HG03342 (cell line): ENCODE data around the gene SSR1.
"Not testable (repeated sequence)": the region's sequence is repeated elsewhere in the genome, so short reads cannot be mapped to it uniquely, and the experiment has no call there.

Source experiments
- ATAC-seq: cut with Tn5 transposase; IDR thresholded peaks from one replicate; pipeline ENCODE4 v1.9.1; 2021; ENCODE audit warnings: mild to moderate bottlenecking, moderate library complexity; ENCODE audit not compliant: unreplicated experiment

The SSR1 gene

GRCh38 chr6:7312616-7313504, at the start of gene SSR1:
Gene SSR1 (minus strand): TSS chr6:7313199. CDS start chr6:7313120, 79 bp downstream.
- ATAC-seq = peak; percentile 99

GRCh38 chr6:7351916-7352315, 38.9 kb upstream of the SSR1 start:
- not testable (repeated sequence) for ATAC-seq

- not testable (repeated sequence) for ATAC-seq
These were observed 37.6 kb upstream of the SSR1 start for GRCh38 chr6:7350591-7350990.

- not testable (repeated sequence) for ATAC-seq
These were observed 34.6 kb upstream of the SSR1 start for GRCh38 chr6:7347551-7347997.

GRCh38 chr6:7344773-7345450, 31.9 kb upstream of the SSR1 start:
- ATAC-seq = not testable (repeated sequence)

- ATAC-seq = no peak
These were observed 30.8 kb upstream of the SSR1 start for GRCh38 chr6:7343546-7344475.

- ATAC-seq = no peak
These were observed 29.2 kb upstream of the SSR1 start for GRCh38 chr6:7341989-7342742.

- ATAC-seq = no peak
These were observed 28.3 kb upstream of the SSR1 start for GRCh38 chr6:7341271-7341670.

GRCh38 chr6:7339007-7339732, 26.2 kb upstream of the SSR1 start:
- not testable (repeated sequence) for ATAC-seq

- no peak for ATAC-seq
These were observed 25.0 kb upstream of the SSR1 start for GRCh38 chr6:7338031-7338430.

- no peak for ATAC-seq
These were observed 22.5 kb upstream of the SSR1 start for GRCh38 chr6:7335519-7335918.

GRCh38 chr6:7334685-7335084, 21.7 kb upstream of the SSR1 start:
- ATAC-seq = no peak

- no peak for ATAC-seq
These were observed 19.2 kb upstream of the SSR1 start for GRCh38 chr6:7332090-7332745.

- no peak for ATAC-seq
These were observed 18.5 kb upstream of the SSR1 start for GRCh38 chr6:7331452-7331851.

- ATAC-seq = no peak
These were observed 15.2 kb upstream of the SSR1 start for GRCh38 chr6:7328243-7328642.

GRCh38 chr6:7325750-7326149, 12.8 kb upstream of the SSR1 start:
- no peak for ATAC-seq

GRCh38 chr6:7324520-7324919, 11.5 kb upstream of the SSR1 start:
- ATAC-seq = peak; percentile 85

GRCh38 chr6:7323074-7323473, 10.1 kb upstream of the SSR1 start:
- no peak for ATAC-seq

GRCh38 chr6:7321866-7322265, 8.9 kb upstream of the SSR1 start:
- ATAC-seq = not testable (repeated sequence)
